GM12878 (cell line): ENCODE measurements around the gene RNF41. TPM values are rescaled to one million over a fixed set of nuclear protein-coding genes. Genes with fewer than 3 reads are reported as not detected.
A peak's percentile ranks its signal among the peaks of the same experiment; 100 is the strongest.

Source experiments
- BCL11A ChIP-seq: IDR thresholded peaks from 2 replicates; pipeline ENCODE4 v1.6.1; 2011; ENCODE audit warnings: low read depth, low read length
- CEBPB ChIP-seq, 2 experiments: fragments of 150-350 bp in 1 of 2; IDR thresholded peaks; 2 replicates each; pipeline ENCODE4 v1.6.1; 2012 to 2014; ENCODE audit warnings: low read depth in 2 of 2, low read length in 2 of 2, borderline replicate concordance in 1 of 2, inconsistent platforms in 1 of 2
- E2F4 ChIP-seq: IDR thresholded peaks from 2 replicates; pipeline ENCODE4 v1.6.1; 2012; ENCODE audit warnings: low read depth, low read length, improper control_type of control experiment
- EP300 ChIP-seq, 2 experiments: fragments of 150-350 bp in 1 of 2; IDR thresholded peaks; 2 replicates each; pipeline ENCODE4 v1.6.1; 2011 to 2012; ENCODE audit warnings: low read depth in 2 of 2, low read length in 2 of 2, borderline replicate concordance in 1 of 2, improper control_type of control experiment in 1 of 2, inconsistent platforms in 1 of 2; ENCODE audit not compliant: control insufficient read depth in 1 of 2
- EZH2 ChIP-seq: IDR thresholded peaks from 2 replicates; pipeline ENCODE4 v1.6.1; 2012; ENCODE audit warnings: low read depth, mild to moderate bottlenecking, control low read depth, inconsistent platforms, low read length, borderline replicate concordance; ENCODE audit not compliant: control insufficient read depth
- FOXK2 ChIP-seq: fragments of 450-650 bp; IDR thresholded peaks from 2 replicates; pipeline ENCODE4 v1.6.1; 2017; ENCODE audit warnings: mild to moderate bottlenecking, moderate library complexity
- HCFC1 ChIP-seq: fragments of 150-350 bp; IDR thresholded peaks from 2 replicates; pipeline ENCODE4 v1.6.1; 2014; ENCODE audit warnings: low read length
- HDAC6 ChIP-seq: fragments of 200-600 bp; sonication (generic); IDR thresholded peaks from one replicate; pipeline ENCODE4 v1.8.0; 2017; ENCODE audit warnings: antibody characterized with exemption; ENCODE audit not compliant: unreplicated experiment
- HDGF ChIP-seq: fragments of 450-650 bp; IDR thresholded peaks from 2 replicates; pipeline ENCODE4 v1.6.1; 2016; ENCODE audit warnings: antibody characterized with exemption
- KAT2A ChIP-seq: conservative IDR thresholded peaks from 2 replicates; pipeline ENCODE4 v1.6.1; 2011; ENCODE audit warnings: low read depth, low read length; ENCODE audit not compliant: control insufficient read depth
- KLF5 ChIP-seq: fragments of 450-650 bp; IDR thresholded peaks from 2 replicates; pipeline ENCODE4 v1.6.1; 2014; ENCODE audit warnings: mild to moderate bottlenecking; ENCODE audit not compliant: partially characterized antibody
- MTA2 ChIP-seq: fragments of 450-650 bp; IDR thresholded peaks from 2 replicates; pipeline ENCODE4 v1.6.1; 2016; ENCODE audit warnings: low read depth, mild to moderate bottlenecking, moderate library complexity
- NR2F1 ChIP-seq: fragments of 450-650 bp; conservative IDR thresholded peaks from 2 replicates; pipeline ENCODE4 v1.6.1; 2017; ENCODE audit warnings: mild to moderate bottlenecking
- POLR2AphosphoS2 ChIP-seq: IDR thresholded peaks from 2 replicates; pipeline ENCODE4 v1.6.1; 2011; ENCODE audit warnings: low read depth, mild to moderate bottlenecking, low read length, improper control_type of control experiment, moderate library complexity
- SIN3A ChIP-seq: IDR thresholded peaks from 2 replicates; pipeline ENCODE4 v1.6.1; 2012; ENCODE audit warnings: low read depth, low read length, improper control_type of control experiment
- SMARCA5 ChIP-seq: fragments of 450-650 bp; IDR thresholded peaks from 2 replicates; pipeline ENCODE4 v1.6.1; 2017; ENCODE audit warnings: mild to moderate bottlenecking
- ZSCAN29 ChIP-seq: fragments of 450-650 bp; IDR thresholded peaks from 2 replicates; pipeline ENCODE4 v1.6.1; 2017; ENCODE audit warnings: mild to moderate bottlenecking, moderate library complexity
- polyA plus RNA-seq, 11 experiments: library from polyadenylated mRNA; depleted of rRNA in 4 of 11; unstranded in 6 of 11; stranded (reverse) in 5 of 11; fragments of >200 nt; fragmentation: Nextera tagmentation in 4 of 11; fragmentation: Illumina TruSeq in 1 of 11; extraction: Ambion mirVana in 4 of 11; extraction: Trizol in 1 of 11; gene quantifications; 1 replicate in 1 of 11; 2 replicates in 10 of 11; pipeline versions ENCODE4 v1.2.1 to v1.2.3, GENCODE V29; 2011 to 2016; ENCODE audit warnings: inconsistent platforms in 2 of 11, missing spikeins in 2 of 11, low read depth in 1 of 11
- total RNA-seq, 4 experiments: library from RNA; depleted of rRNA in 3 of 4; stranded (reverse); fragments of >200 nt in 3 of 4; fragmentation: Illumina TruSeq in 1 of 4; extraction: Trizol in 1 of 4; gene quantifications; 2 replicates each; pipeline versions ENCODE4 v1.2.1 to v1.2.3, GENCODE V29; 2013 to 2021
- TF ChIP-seq, protein P1 (sequence below): fragments of 450-650 bp; formaldehyde crosslinking; IDR thresholded peaks from 2 replicates; pipeline ENCODE4 v1.4.0; 2022; ENCODE audit warnings: mild to moderate bottlenecking, moderate library complexity
- TF ChIP-seq, protein P2 (sequence below): fragments of 450-650 bp; IDR thresholded peaks from 2 replicates; pipeline ENCODE4 v1.6.1; 2017; ENCODE audit warnings: antibody characterized with exemption, mild to moderate bottlenecking, moderate library complexity
- TF ChIP-seq, protein P3 (sequence below): fragments of 450-650 bp; IDR thresholded peaks from 2 replicates; pipeline ENCODE4 v1.6.1; 2017; ENCODE audit warnings: mild to moderate bottlenecking

The RNF41 gene
- total and polyA plus RNA-seq, 10 of the 15 experiments (the other 5 are each of a cell fraction or from before 2014, with no cell fraction given): 11.1 to 47.8 (median 30.6) TPM

GRCh38 chr12:56158029-56158925, 63.4 kb downstream of the RNF41 start, which contains the start of gene MYL6 (continued):
- TF ChIP-seq, protein P1, sequence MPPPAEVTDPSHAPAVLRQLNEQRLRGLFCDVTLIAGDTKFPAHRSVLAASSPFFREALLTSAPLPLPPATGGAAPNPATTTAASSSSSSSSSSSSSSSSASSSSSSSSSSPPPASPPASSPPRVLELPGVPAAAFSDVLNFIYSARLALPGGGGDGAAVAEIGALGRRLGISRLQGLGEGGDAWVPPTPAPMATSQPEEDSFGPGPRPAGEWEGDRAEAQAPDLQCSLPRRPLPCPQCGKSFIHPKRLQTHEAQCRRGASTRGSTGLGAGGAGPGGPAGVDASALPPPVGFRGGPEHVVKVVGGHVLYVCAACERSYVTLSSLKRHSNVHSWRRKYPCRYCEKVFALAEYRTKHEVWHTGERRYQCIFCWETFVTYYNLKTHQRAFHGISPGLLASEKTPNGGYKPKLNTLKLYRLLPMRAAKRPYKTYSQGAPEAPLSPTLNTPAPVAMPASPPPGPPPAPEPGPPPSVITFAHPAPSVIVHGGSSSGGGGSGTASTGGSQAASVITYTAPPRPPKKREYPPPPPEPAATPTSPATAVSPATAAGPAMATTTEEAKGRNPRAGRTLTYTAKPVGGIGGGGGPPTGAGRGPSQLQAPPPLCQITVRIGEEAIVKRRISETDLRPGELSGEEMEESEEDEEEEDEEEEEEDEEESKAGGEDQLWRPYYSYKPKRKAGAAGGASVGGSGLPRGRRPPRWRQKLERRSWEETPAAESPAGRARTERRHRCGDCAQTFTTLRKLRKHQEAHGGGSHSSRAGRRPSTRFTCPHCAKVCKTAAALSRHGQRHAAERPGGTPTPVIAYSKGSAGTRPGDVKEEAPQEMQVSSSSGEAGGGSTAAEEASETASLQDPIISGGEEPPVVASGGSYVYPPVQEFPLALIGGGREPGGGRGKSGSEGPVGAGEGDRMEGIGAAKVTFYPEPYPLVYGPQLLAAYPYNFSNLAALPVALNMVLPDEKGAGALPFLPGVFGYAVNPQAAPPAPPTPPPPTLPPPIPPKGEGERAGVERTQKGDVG (CRISPR knock-in tag): peak; percentile 90
- no peak; the same call in none of the 2 replicates for TF ChIP-seq NR2F1
- 0 out of 2 replicates have a peak, but pooled peaks have one; percentile 21 for TF ChIP-seq BCL11A
- TF ChIP-seq HCFC1: no peak; the same call in 1 of the 2 replicates
- no peak; the same call in 1 of the 2 replicates for TF ChIP-seq E2F4
- no peak for TF ChIP-seq EZH2
- TF ChIP-seq ZSCAN29: peak; percentile 62; the same call in 1 of the 2 replicates
- peak; percentile 99 for TF ChIP-seq POLR2AphosphoS2
- TF ChIP-seq SIN3A: 0 out of 2 replicates have a peak, but pooled peaks have one; percentile 9
- TF ChIP-seq KAT2A: no peak
- TF ChIP-seq KLF5: peak; percentile 58
- TF ChIP-seq HDGF: peak; percentile 95
- TF ChIP-seq FOXK2: peak; percentile 60; the same call in 1 of the 2 replicates
- no peak for TF ChIP-seq EP300 (IDR thresholded peaks at IDR 0.05; ENCODE audit: borderline replicate concordance in 1 of 2, control insufficient read depth in 1 of 2, low read depth in 2 of 2, low read length in 2 of 2)
- TF ChIP-seq, protein P2, sequence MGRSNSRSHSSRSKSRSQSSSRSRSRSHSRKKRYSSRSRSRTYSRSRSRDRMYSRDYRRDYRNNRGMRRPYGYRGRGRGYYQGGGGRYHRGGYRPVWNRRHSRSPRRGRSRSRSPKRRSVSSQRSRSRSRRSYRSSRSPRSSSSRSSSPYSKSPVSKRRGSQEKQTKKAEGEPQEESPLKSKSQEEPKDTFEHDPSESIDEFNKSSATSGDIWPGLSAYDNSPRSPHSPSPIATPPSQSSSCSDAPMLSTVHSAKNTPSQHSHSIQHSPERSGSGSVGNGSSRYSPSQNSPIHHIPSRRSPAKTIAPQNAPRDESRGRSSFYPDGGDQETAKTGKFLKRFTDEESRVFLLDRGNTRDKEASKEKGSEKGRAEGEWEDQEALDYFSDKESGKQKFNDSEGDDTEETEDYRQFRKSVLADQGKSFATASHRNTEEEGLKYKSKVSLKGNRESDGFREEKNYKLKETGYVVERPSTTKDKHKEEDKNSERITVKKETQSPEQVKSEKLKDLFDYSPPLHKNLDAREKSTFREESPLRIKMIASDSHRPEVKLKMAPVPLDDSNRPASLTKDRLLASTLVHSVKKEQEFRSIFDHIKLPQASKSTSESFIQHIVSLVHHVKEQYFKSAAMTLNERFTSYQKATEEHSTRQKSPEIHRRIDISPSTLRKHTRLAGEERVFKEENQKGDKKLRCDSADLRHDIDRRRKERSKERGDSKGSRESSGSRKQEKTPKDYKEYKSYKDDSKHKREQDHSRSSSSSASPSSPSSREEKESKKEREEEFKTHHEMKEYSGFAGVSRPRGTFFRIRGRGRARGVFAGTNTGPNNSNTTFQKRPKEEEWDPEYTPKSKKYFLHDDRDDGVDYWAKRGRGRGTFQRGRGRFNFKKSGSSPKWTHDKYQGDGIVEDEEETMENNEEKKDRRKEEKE: no peak
- 0 out of 4 replicates have a peak, but pooled peaks of 1 of the 2 experiments have one; percentile 9 for TF ChIP-seq CEBPB (IDR thresholded peaks at IDR 0.05; ENCODE audit: borderline replicate concordance in 1 of 2, low read depth in 2 of 2, low read length in 2 of 2)
- peak; percentile 36 for TF ChIP-seq SMARCA5
- peak; percentile 63 for TF ChIP-seq MTA2
- TF ChIP-seq, protein P3, sequence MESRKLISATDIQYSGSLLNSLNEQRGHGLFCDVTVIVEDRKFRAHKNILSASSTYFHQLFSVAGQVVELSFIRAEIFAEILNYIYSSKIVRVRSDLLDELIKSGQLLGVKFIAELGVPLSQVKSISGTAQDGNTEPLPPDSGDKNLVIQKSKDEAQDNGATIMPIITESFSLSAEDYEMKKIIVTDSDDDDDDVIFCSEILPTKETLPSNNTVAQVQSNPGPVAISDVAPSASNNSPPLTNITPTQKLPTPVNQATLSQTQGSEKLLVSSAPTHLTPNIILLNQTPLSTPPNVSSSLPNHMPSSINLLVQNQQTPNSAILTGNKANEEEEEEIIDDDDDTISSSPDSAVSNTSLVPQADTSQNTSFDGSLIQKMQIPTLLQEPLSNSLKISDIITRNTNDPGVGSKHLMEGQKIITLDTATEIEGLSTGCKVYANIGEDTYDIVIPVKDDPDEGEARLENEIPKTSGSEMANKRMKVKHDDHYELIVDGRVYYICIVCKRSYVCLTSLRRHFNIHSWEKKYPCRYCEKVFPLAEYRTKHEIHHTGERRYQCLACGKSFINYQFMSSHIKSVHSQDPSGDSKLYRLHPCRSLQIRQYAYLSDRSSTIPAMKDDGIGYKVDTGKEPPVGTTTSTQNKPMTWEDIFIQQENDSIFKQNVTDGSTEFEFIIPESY: 0 out of 2 replicates have a peak, but pooled peaks have one; percentile 25
- TF ChIP-seq HDAC6: peak; percentile 67
